Liver (tissue), 9 donors: ENCODE data around the gene ZFP36L2. TPM values are rescaled to one million over a fixed set of nuclear protein-coding genes. Genes with fewer than 3 reads are reported as not detected.

Experiments used
- DNase-seq: peaks from one replicate; pipeline ENCODE4 v3.0.0-alpha.2; 2017; ENCODE audit warnings: low spot score
- H3K27ac ChIP-seq, 2 donors: one replicate each; pipeline ENCODE4 v1.7.0; 2013; ENCODE audit warnings: inconsistent platforms in 2 of 2, low read length in 2 of 2, control low read depth in 1 of 2, low read depth in 1 of 2, mild to moderate bottlenecking in 1 of 2
- H3K27me3 ChIP-seq, 4 donors: one replicate each; pipeline versions ENCODE4 v1.6.1 to v1.7.0; 2013; ENCODE audit warnings: low read length in 3 of 4, inconsistent platforms in 1 of 4, mild to moderate bottlenecking in 1 of 4, moderate library complexity in 1 of 4; ENCODE audit not compliant: control insufficient read depth in 4 of 4, insufficient read depth in 4 of 4
- H3K36me3 ChIP-seq, 4 donors: one replicate each; pipeline versions ENCODE4 v1.6.1 to v1.7.0; 2013; ENCODE audit warnings: low read length in 3 of 4, mild to moderate bottlenecking in 3 of 4, low read depth in 1 of 4, moderate library complexity in 1 of 4; ENCODE audit not compliant: control insufficient read depth in 4 of 4, insufficient read depth in 3 of 4
- H3K4me1 ChIP-seq, 4 donors: one replicate each; pipeline versions ENCODE4 v1.6.1 to v1.7.0; 2013; ENCODE audit warnings: low read length in 3 of 4, mild to moderate bottlenecking in 3 of 4, moderate library complexity in 1 of 4; ENCODE audit not compliant: control insufficient read depth in 4 of 4, insufficient read depth in 4 of 4
- H3K4me3 ChIP-seq, 3 donors: one replicate each; pipeline versions ENCODE4 v1.6.1 to v1.7.0; 2013; ENCODE audit warnings: low read length in 3 of 3, control low read depth in 1 of 3, low read depth in 1 of 3, mild to moderate bottlenecking in 1 of 3
- H3K9ac ChIP-seq, 2 donors: one replicate each; pipeline ENCODE4 v1.7.0; 2013; ENCODE audit warnings: low read length in 2 of 2, mild to moderate bottlenecking in 2 of 2, moderate library complexity in 2 of 2, control low read depth in 1 of 2, low read depth in 1 of 2
- H3K9me3 ChIP-seq, 4 donors: one replicate each; pipeline versions ENCODE4 v1.6.1 to v1.7.0; 2013; ENCODE audit warnings: low read length in 3 of 4; ENCODE audit not compliant: control insufficient read depth in 4 of 4
- FOXA1 ChIP-seq: IDR thresholded peaks from 2 replicates; pipeline ENCODE4 v1.6.1; 2016; ENCODE audit warnings: antibody characterized with exemption
- HNF4A ChIP-seq, 2 donors: conservative IDR thresholded peaks; 2 replicates each; pipeline ENCODE4 v1.6.1; 2016; ENCODE audit warnings: antibody characterized with exemption in 2 of 2, mild to moderate bottlenecking in 2 of 2
- HNF4G ChIP-seq: IDR thresholded peaks from 2 replicates; pipeline ENCODE4 v1.6.1; 2016; ENCODE audit warnings: antibody characterized with exemption
- JUND ChIP-seq, 2 donors: IDR thresholded peaks; 2 replicates each; pipeline ENCODE4 v1.6.1; 2016; ENCODE audit warnings: antibody characterized with exemption in 2 of 2
- MAX ChIP-seq: IDR thresholded peaks from 2 replicates; pipeline ENCODE4 v1.6.1; 2016; ENCODE audit warnings: antibody characterized with exemption
- NR2F2 ChIP-seq: IDR thresholded peaks from 2 replicates; pipeline ENCODE4 v1.6.1; 2016; ENCODE audit warnings: antibody characterized with exemption
- RAD21 ChIP-seq, 2 donors: IDR thresholded peaks; 2 replicates each; pipeline ENCODE4 v1.6.1; 2016; ENCODE audit warnings: antibody characterized with exemption in 2 of 2, mild to moderate bottlenecking in 2 of 2
- RXRA ChIP-seq, 2 donors: IDR thresholded peaks; 2 replicates each; pipeline ENCODE4 v1.6.1; 2017 to 2018; ENCODE audit warnings: antibody characterized with exemption in 2 of 2, mild to moderate bottlenecking in 1 of 2
- SP1 ChIP-seq: IDR thresholded peaks from 2 replicates; pipeline ENCODE4 v1.6.1; 2018; ENCODE audit warnings: antibody characterized with exemption, mild to moderate bottlenecking
- TAF1 ChIP-seq: conservative IDR thresholded peaks from 2 replicates; pipeline ENCODE4 v1.6.1; 2016; ENCODE audit warnings: antibody characterized with exemption, mild to moderate bottlenecking
- YY1 ChIP-seq: IDR thresholded peaks from 2 replicates; pipeline ENCODE4 v1.6.1; 2016; ENCODE audit warnings: antibody characterized with exemption, mild to moderate bottlenecking
- WGBS: extraction: QIAGEN DNeasy Blood & Tissue Kit; methylation state at CpG from one replicate; pipeline ENCODE4 v1.1.7; 2013; 5-methylcytosine and 5-hydroxymethylcytosine counted together
- polyA plus RNA-seq, 2 donors: library from polyadenylated mRNA; stranded (reverse) in 1 of 2; unstranded in 1 of 2; fragments of 200-250 nt in 1 of 2; fragments of >200 nt in 1 of 2; fragmentation: Nextera tagmentation in 1 of 2; extraction: Ambion mirVana in 1 of 2; gene quantifications; one replicate each; pipeline versions ENCODE4 v1.2.1 to v1.2.3, GENCODE V29; 2013 to 2015
- total RNA-seq, 2 donors: library from RNA; depleted of rRNA; stranded (reverse); fragments of >200 nt; gene quantifications; one replicate each; pipeline ENCODE4 v1.2.3, GENCODE V29; 2014
- TF ChIP-seq, protein P1 (sequence below): fragments of 150-350 bp; IDR thresholded peaks from 2 replicates; pipeline ENCODE4 v1.5.1; 2017; ENCODE audit warnings: improper control_type of control experiment, low read depth, low read length; ENCODE audit not compliant: missing input control
- TF ChIP-seq, protein P2 (sequence below): IDR thresholded peaks from 2 replicates; pipeline ENCODE4 v1.6.1; 2016; ENCODE audit warnings: antibody characterized with exemption
- TF ChIP-seq, protein P3 (sequence below): IDR thresholded peaks from 2 replicates; pipeline ENCODE4 v1.6.1; 2016; ENCODE audit warnings: antibody characterized with exemption
- TF ChIP-seq, protein P4 (sequence below): IDR thresholded peaks from 2 replicates; pipeline ENCODE4 v1.6.1; 2016; ENCODE audit warnings: antibody characterized with exemption, mild to moderate bottlenecking
- donor health status: healthy.
- donor health status: healthy.
- donor health status: healthy.
- donor health status: healthy.
- donor health status: healthy.

The ZFP36L2 gene
- total and polyA plus RNA-seq, 4 donors: 10.3 to 26.8 (median 18.9) TPM

DNA sequence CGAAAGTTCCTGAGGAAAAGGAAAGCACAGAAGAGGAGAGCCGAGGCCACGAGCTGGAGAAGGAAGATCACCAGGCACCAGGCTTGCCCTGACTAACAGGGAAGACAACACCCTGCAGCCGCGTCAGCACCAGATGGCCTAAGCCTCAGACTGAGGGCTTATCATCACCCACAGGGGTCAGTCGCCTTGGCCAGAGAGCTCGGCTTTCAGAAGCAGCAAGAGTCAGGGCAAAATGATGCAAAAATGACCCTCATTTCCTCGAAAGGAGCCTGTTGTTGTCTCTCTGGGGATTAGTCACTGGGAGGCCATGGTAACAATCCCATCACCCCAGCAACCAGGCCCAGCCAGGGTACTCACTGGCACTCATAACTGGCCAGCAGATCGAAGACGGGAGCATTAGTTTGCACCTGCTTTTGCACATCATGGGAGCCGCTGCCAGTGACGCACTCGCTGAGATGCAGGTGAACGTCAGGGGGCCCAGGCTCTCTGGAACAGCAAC, 42.7 kb upstream of the ZFP36L2 start:
- H3K4me1 ChIP-seq: peaks cover 0 to 4% (median 0%) of the 10 kb centered on the region in 4 donors

GRCh38 chr2:43268066-43268953, 41.9 kb upstream of the ZFP36L2 start:
- Histone ChIP-seq H3K36me3 (peaks cover 0 to 5% (median 0%) of the 10 kb centered on the region in 4 donors), H3K27me3 (no peaks in the 10 kb centered on the region), H3K9ac (no peak overlapping the region), H3K27ac (peak overlapping the region; percentile 57 to 62), H3K9me3 (no peaks in the 10 kb centered on the region), H3K4me1 (peaks cover 0 to 4% (median 0%) of the 10 kb centered on the region in 4 donors), H3K4me3 (no peak overlapping the region)
- DNase-seq: no peak
- 87% methylated on average over 10 of the region's 10 CpGs for WGBS
- no peak for TF ChIP-seq HNF4A (conservative IDR thresholded peaks at IDR 0.05)
- no peak for TF ChIP-seq RXRA (IDR thresholded peaks at IDR 0.05)
- TF ChIP-seq, protein P1, sequence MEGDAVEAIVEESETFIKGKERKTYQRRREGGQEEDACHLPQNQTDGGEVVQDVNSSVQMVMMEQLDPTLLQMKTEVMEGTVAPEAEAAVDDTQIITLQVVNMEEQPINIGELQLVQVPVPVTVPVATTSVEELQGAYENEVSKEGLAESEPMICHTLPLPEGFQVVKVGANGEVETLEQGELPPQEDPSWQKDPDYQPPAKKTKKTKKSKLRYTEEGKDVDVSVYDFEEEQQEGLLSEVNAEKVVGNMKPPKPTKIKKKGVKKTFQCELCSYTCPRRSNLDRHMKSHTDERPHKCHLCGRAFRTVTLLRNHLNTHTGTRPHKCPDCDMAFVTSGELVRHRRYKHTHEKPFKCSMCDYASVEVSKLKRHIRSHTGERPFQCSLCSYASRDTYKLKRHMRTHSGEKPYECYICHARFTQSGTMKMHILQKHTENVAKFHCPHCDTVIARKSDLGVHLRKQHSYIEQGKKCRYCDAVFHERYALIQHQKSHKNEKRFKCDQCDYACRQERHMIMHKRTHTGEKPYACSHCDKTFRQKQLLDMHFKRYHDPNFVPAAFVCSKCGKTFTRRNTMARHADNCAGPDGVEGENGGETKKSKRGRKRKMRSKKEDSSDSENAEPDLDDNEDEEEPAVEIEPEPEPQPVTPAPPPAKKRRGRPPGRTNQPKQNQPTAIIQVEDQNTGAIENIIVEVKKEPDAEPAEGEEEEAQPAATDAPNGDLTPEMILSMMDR: no peak
- no peak for TF ChIP-seq NR2F2
- TF ChIP-seq HNF4G: no peak
- TF ChIP-seq JUND (IDR thresholded peaks at IDR 0.05): no peak
- TF ChIP-seq, protein P2, sequence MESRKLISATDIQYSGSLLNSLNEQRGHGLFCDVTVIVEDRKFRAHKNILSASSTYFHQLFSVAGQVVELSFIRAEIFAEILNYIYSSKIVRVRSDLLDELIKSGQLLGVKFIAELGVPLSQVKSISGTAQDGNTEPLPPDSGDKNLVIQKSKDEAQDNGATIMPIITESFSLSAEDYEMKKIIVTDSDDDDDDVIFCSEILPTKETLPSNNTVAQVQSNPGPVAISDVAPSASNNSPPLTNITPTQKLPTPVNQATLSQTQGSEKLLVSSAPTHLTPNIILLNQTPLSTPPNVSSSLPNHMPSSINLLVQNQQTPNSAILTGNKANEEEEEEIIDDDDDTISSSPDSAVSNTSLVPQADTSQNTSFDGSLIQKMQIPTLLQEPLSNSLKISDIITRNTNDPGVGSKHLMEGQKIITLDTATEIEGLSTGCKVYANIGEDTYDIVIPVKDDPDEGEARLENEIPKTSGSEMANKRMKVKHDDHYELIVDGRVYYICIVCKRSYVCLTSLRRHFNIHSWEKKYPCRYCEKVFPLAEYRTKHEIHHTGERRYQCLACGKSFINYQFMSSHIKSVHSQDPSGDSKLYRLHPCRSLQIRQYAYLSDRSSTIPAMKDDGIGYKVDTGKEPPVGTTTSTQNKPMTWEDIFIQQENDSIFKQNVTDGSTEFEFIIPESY: no peak
- no peak for TF ChIP-seq RAD21 (IDR thresholded peaks at IDR 0.05)
- TF ChIP-seq FOXA1: no peak
- no peak for TF ChIP-seq YY1
- TF ChIP-seq, protein P3, sequence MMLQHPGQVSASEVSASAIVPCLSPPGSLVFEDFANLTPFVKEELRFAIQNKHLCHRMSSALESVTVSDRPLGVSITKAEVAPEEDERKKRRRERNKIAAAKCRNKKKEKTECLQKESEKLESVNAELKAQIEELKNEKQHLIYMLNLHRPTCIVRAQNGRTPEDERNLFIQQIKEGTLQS: no peak
- TF ChIP-seq SP1: no peak

More for the DNA sequence above, 42.7 kb upstream of the ZFP36L2 start:
- H3K27ac ChIP-seq: peak overlapping the region; percentile 62 to 76
- 78% methylated on average over 14 of the region's 14 CpGs for WGBS
- no peaks in the 10 kb centered on the region for H3K9me3 ChIP-seq
- peaks cover 0 to 6% (median 0%) of the 10 kb centered on the region in 4 donors for H3K36me3 ChIP-seq
- no peak overlapping the region for H3K9ac ChIP-seq
- H3K27me3 ChIP-seq: no peaks in the 10 kb centered on the region
- no peak overlapping the region for H3K4me3 ChIP-seq
- TF ChIP-seq NR2F2: peak; percentile 98
- peak; percentile 31 to 57 for TF ChIP-seq RAD21 (IDR thresholded peaks at IDR 0.05)
- TF ChIP-seq, protein P4, sequence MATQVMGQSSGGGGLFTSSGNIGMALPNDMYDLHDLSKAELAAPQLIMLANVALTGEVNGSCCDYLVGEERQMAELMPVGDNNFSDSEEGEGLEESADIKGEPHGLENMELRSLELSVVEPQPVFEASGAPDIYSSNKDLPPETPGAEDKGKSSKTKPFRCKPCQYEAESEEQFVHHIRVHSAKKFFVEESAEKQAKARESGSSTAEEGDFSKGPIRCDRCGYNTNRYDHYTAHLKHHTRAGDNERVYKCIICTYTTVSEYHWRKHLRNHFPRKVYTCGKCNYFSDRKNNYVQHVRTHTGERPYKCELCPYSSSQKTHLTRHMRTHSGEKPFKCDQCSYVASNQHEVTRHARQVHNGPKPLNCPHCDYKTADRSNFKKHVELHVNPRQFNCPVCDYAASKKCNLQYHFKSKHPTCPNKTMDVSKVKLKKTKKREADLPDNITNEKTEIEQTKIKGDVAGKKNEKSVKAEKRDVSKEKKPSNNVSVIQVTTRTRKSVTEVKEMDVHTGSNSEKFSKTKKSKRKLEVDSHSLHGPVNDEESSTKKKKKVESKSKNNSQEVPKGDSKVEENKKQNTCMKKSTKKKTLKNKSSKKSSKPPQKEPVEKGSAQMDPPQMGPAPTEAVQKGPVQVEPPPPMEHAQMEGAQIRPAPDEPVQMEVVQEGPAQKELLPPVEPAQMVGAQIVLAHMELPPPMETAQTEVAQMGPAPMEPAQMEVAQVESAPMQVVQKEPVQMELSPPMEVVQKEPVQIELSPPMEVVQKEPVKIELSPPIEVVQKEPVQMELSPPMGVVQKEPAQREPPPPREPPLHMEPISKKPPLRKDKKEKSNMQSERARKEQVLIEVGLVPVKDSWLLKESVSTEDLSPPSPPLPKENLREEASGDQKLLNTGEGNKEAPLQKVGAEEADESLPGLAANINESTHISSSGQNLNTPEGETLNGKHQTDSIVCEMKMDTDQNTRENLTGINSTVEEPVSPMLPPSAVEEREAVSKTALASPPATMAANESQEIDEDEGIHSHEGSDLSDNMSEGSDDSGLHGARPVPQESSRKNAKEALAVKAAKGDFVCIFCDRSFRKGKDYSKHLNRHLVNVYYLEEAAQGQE: no peak
- peak; percentile 15 for TF ChIP-seq MAX
- peak in 1 of 2 donors; percentile 59 for TF ChIP-seq JUND (IDR thresholded peaks at IDR 0.05)
- peak; percentile 45 for TF ChIP-seq SP1
- TF ChIP-seq TAF1: no peak
- TF ChIP-seq RXRA (IDR thresholded peaks at IDR 0.05): peak; percentile 44 to 67
- TF ChIP-seq HNF4A (conservative IDR thresholded peaks at IDR 0.05): no peak
- no peak for DNase-seq
